NCI-H524 (cell line): ENCODE measurements around the gene SCLY.

Experiments used
- DNase-seq, 2 experiments: peaks; one replicate each; lab custom pipeline; 2025; lab: John Stamatoyannopoulos, UW

The SCLY gene

GRCh38 chr2:238127165-238128060 is 66.6 kb downstream of the SCLY start:
- DNase-seq: no peak

DNA sequence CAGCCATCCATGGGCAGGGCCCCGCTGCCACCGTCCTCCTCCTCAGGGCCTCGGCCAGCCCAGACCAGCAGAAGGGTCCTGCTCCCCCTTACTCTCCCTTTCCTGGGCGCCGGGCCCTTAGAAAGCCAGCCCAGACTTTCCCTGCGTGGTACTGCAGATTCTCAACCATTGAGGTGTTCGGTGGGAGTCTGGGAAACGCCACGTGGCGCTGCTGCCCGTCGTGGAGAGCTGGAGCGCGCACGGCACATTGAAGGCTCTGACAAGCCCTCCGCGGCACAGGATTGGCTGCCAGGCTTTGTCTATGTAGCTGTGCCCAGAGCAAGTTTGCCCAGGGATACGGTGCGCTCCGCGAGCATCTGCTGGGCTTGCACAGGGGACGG is 67.2 kb downstream of the SCLY start:
- no peak for DNase-seq

GRCh38 chr2:238128534-238129001 is 67.8 kb downstream of the SCLY start:
- no peak for DNase-seq

DNA sequence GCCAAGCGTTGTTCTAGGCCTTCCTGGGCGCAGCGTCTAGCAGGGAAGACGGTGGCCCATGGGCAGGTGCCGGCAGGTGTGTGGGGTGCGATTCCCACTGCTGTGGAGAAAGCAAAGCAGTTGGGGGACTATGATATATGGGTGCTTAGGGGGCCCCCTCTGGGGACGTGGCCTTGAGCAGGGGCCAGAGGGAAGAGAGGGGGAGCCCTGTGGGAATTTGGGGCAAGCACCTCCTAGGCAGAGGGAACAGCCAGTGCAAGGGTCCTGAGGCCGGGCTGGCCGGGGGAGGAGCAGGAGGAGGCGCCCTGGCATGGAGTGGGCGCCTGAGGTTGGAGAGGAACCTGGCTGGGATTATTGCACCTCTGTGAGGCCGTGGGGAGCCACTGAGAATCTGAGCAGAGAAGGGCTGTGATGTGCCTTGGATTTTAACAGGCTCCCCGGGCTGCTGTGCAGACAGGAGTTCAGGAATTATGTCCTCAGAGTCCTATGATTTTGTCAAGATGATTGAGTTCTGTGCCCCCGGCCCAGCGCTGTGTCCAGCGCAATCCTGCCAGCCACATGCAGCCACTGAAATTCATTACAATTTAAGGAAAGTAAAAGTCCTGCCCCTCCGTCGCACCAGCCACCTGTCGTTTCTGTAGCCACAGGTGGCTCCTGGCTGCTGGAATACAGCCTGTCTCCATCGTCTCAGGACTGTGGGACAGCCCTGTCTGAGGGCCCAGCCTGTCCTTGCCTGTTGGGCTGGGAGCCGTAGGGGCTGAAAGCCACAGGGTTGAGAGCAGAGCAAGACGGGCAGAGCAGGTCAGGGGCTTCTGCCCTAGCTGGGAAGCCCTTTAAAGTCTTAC is 68.6 kb downstream of the SCLY start:
- DNase-seq: no peak

GRCh38 chr2:238130111-238130695 is 69.4 kb downstream of the SCLY start:
- no peak for DNase-seq

- DNase-seq: no peak
Measured at GRCh38 chr2:238130696-238131628, 70.2 kb downstream of the SCLY start.

DNA sequence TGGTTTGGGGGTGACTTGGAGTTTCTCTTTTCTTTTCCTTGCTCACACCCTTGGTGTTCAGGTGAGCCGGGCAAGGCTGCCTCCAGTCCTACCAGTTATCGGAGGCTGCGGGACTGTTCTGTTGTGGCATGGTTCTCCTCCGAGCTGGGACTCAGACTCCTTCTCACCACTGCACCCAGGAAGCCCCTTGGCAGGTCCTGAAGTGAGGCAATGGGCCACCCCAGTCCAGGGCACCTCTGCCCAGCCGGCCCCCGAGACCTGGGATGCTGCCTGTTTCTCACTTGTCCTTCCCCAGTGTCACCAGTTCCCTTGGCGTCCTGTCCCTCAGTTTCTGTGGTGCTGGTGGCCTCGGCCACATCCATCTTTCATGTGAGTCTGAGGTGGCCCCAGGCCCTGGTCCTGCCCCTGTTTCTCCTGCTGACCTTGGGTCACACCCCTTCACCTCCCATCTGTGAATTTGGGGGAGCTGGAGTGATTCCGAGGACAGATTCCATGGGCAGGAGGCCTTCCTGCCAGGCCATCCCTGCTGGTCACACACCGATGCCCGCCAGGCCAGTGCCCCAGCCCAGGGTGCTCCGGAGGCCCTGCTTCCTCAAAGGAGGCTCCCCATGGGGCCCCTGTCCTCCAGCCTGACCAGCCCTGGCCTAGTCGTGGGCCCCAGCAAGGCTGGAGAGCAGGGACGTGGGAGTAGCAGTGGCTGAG is 71.1 kb downstream of the SCLY start:
- no peak for DNase-seq

GRCh38 chr2:238132463-238133450 is 72.0 kb downstream of the SCLY start:
- no peak for DNase-seq

DNA sequence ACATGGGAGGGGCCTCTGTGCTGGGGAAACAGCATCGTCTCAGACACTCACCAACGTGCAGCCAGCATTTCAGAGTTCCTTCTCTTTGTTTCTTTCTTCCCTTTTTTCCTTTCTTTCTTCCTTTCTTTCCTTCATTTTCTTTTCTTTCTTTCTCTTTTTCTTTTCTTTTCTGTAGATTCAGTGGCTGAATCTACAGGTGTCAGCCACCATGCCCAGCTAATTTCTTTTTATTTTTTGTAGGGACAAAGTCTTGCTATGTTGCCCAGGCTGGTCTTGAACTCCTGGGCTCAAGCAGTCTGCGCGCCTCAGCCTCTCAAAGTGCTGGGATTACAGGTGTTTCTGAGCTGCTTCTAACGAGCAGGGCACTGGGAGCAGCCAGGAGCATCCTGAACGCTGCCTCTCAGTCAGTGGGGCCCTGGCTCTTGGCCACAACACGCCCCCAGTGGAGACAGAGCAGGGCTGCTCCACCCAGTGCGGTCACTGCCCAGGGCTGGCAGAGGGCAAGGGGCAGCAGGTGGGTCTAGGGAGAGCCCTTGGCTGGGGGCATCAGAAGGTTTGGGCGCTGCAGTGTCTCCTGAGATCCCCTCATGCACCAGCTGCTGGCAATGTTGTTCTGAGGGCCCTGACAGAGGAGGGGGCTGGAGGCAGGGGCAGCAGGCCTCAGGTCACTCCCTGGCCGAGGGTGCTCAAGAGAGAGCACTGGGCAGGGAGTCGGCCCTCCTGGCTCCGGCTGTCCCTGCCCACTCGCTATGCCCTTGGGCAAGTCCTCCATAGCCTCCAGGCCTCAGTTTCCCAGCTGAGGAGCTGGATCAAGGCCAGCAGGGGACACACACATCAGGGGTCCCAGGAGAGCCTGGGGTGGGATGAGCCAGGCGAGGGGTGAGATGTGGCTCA is 72.9 kb downstream of the SCLY start:
- no peak for DNase-seq

- no peak for DNase-seq
Measured at GRCh38 chr2:238134393-238134785, 73.6 kb downstream of the SCLY start.

- no peak for DNase-seq
Measured at GRCh38 chr2:238135601-238136150, 74.9 kb downstream of the SCLY start.

GRCh38 chr2:238136820-238137537 is 76.2 kb downstream of the SCLY start:
- no peak for DNase-seq

DNA sequence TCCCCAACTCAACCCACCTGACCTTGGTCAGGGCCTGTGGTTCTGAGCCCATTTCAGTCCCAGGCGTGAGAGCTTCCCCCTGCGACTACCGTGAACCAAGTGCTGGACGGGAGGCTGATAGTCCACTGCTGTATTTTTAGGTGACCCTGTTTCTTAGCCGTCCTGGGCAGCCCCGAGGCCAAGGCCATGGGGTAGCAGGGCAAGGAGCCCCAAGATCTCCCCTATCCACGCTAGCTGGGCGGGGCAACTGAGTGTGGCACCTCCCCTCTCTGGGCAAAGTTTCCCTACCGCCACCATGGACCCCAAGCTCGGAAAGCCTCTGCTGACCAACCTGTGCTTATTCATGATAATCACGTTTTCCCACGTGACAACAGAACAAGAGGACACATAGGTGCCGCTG is 77.1 kb downstream of the SCLY start:
- no peak for DNase-seq

GRCh38 chr2:238138331-238139195 is 77.8 kb downstream of the SCLY start, which contains the start of gene KLHL30:
Gene KLHL30, plus strand, starts transcription at chr2:238138668. Its CDS starts 2,087 bp downstream, at chr2:238140755.
- no peak for DNase-seq

DNA sequence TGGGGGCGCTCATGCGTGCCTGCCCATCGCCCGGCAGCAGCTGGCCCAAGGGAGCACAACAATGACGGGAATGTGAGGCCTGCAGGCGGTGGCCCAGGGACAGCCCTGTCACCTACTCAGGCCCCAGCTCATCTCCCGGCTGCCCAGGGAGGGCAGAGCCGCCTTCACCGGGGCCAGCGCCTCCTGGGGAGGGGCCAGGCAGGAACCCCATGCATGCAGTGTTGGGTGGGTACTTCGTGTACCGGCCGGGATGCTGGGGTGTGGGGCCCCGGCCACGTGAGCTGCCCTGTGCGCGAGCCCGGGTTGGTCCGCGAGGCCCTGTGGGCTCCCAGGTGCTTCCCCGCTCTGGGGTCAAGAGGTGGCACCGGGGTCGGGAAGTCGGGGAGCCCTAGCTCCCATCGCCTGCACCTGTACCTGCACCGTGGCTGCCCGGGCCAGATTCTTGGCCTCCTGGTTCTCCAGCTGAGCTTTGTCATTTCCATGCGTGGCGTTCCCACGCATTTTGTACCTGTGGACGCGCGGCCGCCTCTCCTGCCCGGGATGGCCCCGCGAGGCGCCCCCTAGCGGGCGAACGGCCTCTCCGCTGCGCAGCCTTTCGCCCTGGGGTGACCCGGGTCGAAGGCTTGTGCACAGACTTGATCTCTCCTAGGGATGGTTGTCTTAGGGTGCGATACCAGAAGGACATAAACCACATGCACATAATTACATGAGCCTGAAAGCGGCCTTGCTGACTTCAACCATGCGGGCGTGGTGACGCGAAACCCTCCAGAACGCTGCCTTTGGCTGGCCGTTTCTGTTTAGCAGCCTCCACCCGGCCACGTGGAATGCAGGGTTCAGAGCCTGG is 78.6 kb downstream of the SCLY start:
- no peak for DNase-seq

GRCh38 chr2:238140040-238140439 is 79.2 kb downstream of the SCLY start:
- no peak for DNase-seq
